Measurements from ENCODE around the gene RMRP. TPM values are rescaled to one million over a fixed set of nuclear protein-coding genes. Genes with fewer than 3 reads are reported as not detected.
"Not testable (repeated sequence)": the region's sequence is repeated elsewhere in the genome, so short reads cannot be mapped to it uniquely, and the experiment has no call there.

Gene RMRP
- total and polyA plus RNA-seq, 9 donors, result 19,485 TPM; not detected in 8

GRCh38 chr9:35645736-35646135, 12.1 kb downstream of the RMRP start:
- H3K27me3 ChIP-seq (ENCODE audit: control insufficient read depth, insufficient read depth, low read length); H3K36me3 ChIP-seq (ENCODE audit: control insufficient read depth, insufficient read depth, low read length); H3K9me3 ChIP-seq (replicated peaks; ENCODE audit: control insufficient read depth, low read depth, low read length); DNase-seq: not testable (repeated sequence)
- Histone ChIP-seq H3K4me1 (ENCODE audit: control insufficient read depth, insufficient read depth, low read length) (peaks cover 30% of the 10 kb centered on the region), H3K27ac (ENCODE audit: low read length) (peak overlapping the region; percentile 94), H3K4me3 (ENCODE audit: low read length) (peak overlapping the region; percentile 55)
- WGBS (ENCODE audit: insufficient coverage), result 11% methylated on average over 6 of the region's 10 CpGs

GRCh38 chr9:35643046-35643445, 14.8 kb downstream of the RMRP start:
- no peaks in the 10 kb centered on the region for H3K9me3 ChIP-seq (replicated peaks; ENCODE audit: control insufficient read depth, low read depth, low read length)
- H3K36me3 ChIP-seq (ENCODE audit: control insufficient read depth, insufficient read depth, low read length), result no peaks in the 10 kb centered on the region
- H3K27me3 ChIP-seq (ENCODE audit: control insufficient read depth, insufficient read depth, low read length), result no peaks in the 10 kb centered on the region
- H3K4me1 ChIP-seq (ENCODE audit: control insufficient read depth, insufficient read depth, low read length), result peaks cover 12% of the 10 kb centered on the region
- no peak overlapping the region for H3K4me3 ChIP-seq (ENCODE audit: low read length)
- H3K27ac ChIP-seq (ENCODE audit: low read length), result no peak overlapping the region
- no peak for DNase-seq
- WGBS (ENCODE audit: insufficient coverage), result 88% methylated on average over 12 of the region's 12 CpGs

GRCh38 chr9:35641478-35641877, 16.3 kb downstream of the RMRP start:
- H3K27ac ChIP-seq (ENCODE audit: low read length); H3K4me1 ChIP-seq (ENCODE audit: control insufficient read depth, insufficient read depth, low read length); H3K9me3 ChIP-seq (replicated peaks; ENCODE audit: control insufficient read depth, low read depth, low read length); H3K4me3 ChIP-seq (ENCODE audit: low read length); H3K36me3 ChIP-seq (ENCODE audit: control insufficient read depth, insufficient read depth, low read length); DNase-seq; H3K27me3 ChIP-seq (ENCODE audit: control insufficient read depth, insufficient read depth, low read length): not testable (repeated sequence)
- WGBS (ENCODE audit: insufficient coverage), result no CpG with 5 or more reads among the region's 3 CpGs

DNA sequence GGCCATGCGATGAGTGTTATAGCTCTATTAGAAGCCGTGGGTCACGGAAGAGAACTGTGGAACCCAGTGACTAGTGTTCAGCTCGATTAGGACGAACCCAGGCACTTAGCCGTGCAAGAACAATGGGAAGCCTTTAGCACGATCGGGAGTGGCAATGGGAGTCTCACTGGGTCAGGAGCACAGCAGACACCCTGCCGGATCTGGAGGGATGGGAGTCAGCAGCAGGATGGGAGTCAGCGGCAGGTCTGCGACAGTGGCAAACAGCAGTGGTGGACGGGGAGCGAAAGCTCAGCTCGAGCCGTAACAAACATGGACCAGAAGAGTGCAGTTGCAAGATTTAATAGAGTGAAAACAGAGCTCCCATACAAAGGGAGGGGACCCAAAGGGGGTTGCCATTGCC, 17.4 kb downstream of the RMRP start:
- not testable (repeated sequence) for H3K4me3 ChIP-seq (ENCODE audit: low read length); H3K9me3 ChIP-seq (replicated peaks; ENCODE audit: control insufficient read depth, low read depth, low read length); DNase-seq; H3K27me3 ChIP-seq (ENCODE audit: control insufficient read depth, insufficient read depth, low read length); H3K36me3 ChIP-seq (ENCODE audit: control insufficient read depth, insufficient read depth, low read length); H3K27ac ChIP-seq (ENCODE audit: low read length); H3K4me1 ChIP-seq (ENCODE audit: control insufficient read depth, insufficient read depth, low read length)
- 94% methylated on average over 15 of the region's 15 CpGs for WGBS (ENCODE audit: insufficient coverage)

GRCh38 chr9:35639631-35640030, 18.2 kb downstream of the RMRP start:
- Histone ChIP-seq H3K36me3 (ENCODE audit: control insufficient read depth, insufficient read depth, low read length) (no peaks in the 10 kb centered on the region), H3K27ac (ENCODE audit: low read length) (no peak overlapping the region), H3K4me1 (ENCODE audit: control insufficient read depth, insufficient read depth, low read length) (no peaks in the 10 kb centered on the region), H3K27me3 (ENCODE audit: control insufficient read depth, insufficient read depth, low read length) (no peaks in the 10 kb centered on the region), H3K9me3 (replicated peaks; ENCODE audit: control insufficient read depth, low read depth, low read length) (no peaks in the 10 kb centered on the region), H3K4me3 (ENCODE audit: low read length) (no peak overlapping the region)
- whole genome bisulfite sequencing (ENCODE audit: insufficient coverage), result no CpG with 5 or more reads among the region's 1 CpG
- DNase-seq, result no peak

- not testable (repeated sequence) for H3K27ac ChIP-seq (ENCODE audit: low read length); H3K4me1 ChIP-seq (ENCODE audit: control insufficient read depth, insufficient read depth, low read length)
- WGBS (ENCODE audit: insufficient coverage), result no CpG with 5 or more reads among the region's 1 CpG
Measured at GRCh38 chr9:35639225-35639624, 18.6 kb downstream of the RMRP start.

DNA sequence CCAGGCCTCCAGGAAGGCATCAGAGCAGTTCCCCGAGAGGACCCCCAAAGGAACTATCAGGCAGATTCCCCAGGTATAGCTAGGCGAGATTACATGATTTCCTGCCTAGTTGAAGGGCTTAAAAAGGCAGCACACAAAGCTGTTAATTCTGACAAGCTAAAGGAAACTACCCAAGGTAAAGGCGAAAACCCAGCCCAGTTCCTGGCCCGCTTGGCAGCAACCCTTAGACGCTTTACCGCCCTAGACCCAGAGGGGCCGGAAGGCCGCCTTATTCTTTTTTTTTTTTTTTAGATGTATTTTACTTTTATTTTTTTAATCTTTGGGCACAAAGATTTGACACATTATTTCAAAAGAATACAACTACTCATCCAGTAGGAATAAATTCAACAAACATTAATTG, 19.1 kb downstream of the RMRP start:
- not testable (repeated sequence) for H3K27me3 ChIP-seq (ENCODE audit: control insufficient read depth, insufficient read depth, low read length); DNase-seq; H3K9me3 ChIP-seq (replicated peaks; ENCODE audit: control insufficient read depth, low read depth, low read length); H3K27ac ChIP-seq (ENCODE audit: low read length); H3K36me3 ChIP-seq (ENCODE audit: control insufficient read depth, insufficient read depth, low read length); H3K4me3 ChIP-seq (ENCODE audit: low read length); H3K4me1 ChIP-seq (ENCODE audit: control insufficient read depth, insufficient read depth, low read length)
- WGBS (ENCODE audit: insufficient coverage), result 17% methylated on average over 1 of the region's 8 CpGs

More at GRCh38 chr9:35639225-35639624, 18.6 kb downstream of the RMRP start:
- DNase-seq; H3K27me3 ChIP-seq (ENCODE audit: control insufficient read depth, insufficient read depth, low read length); H3K9me3 ChIP-seq (replicated peaks; ENCODE audit: control insufficient read depth, low read depth, low read length); H3K4me3 ChIP-seq (ENCODE audit: low read length); H3K36me3 ChIP-seq (ENCODE audit: control insufficient read depth, insufficient read depth, low read length): not testable (repeated sequence)

DNA sequence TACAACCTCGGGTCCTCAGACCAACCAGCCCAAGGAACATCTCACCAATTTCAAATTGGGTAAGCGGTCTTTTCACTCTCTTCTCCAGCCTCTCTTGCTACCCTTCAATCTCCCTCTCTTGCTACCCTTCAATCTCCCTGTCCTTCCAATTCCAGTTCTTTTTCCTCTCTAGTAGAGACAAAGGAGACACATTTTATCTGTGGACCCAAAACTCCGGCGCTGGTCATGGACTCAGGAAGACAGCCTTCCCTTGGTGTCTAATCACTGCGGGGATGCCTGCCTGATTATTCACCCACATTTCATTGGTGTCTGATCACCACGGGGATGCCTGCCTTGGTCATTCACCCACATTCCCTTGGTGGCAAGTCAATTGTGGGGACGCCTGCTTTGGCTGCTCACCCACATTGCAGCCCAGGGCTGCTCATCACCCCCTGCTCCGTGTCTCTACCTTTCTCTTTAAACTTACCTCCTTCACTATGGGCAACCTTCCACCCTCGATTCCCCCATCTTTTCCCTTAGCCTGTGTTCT, 20.3 kb downstream of the RMRP start:
- not testable (repeated sequence) for H3K9me3 ChIP-seq (replicated peaks; ENCODE audit: control insufficient read depth, low read depth, low read length); H3K27me3 ChIP-seq (ENCODE audit: control insufficient read depth, insufficient read depth, low read length); DNase-seq; H3K4me3 ChIP-seq (ENCODE audit: low read length); H3K27ac ChIP-seq (ENCODE audit: low read length); H3K4me1 ChIP-seq (ENCODE audit: control insufficient read depth, insufficient read depth, low read length); H3K36me3 ChIP-seq (ENCODE audit: control insufficient read depth, insufficient read depth, low read length)
- WGBS (ENCODE audit: insufficient coverage), result 90% methylated on average over 9 of the region's 9 CpGs

GRCh38 chr9:35636877-35637246, 21.0 kb downstream of the RMRP start:
- H3K4me3 ChIP-seq (ENCODE audit: low read length); DNase-seq; H3K4me1 ChIP-seq (ENCODE audit: control insufficient read depth, insufficient read depth, low read length); H3K27me3 ChIP-seq (ENCODE audit: control insufficient read depth, insufficient read depth, low read length); H3K36me3 ChIP-seq (ENCODE audit: control insufficient read depth, insufficient read depth, low read length); H3K27ac ChIP-seq (ENCODE audit: low read length); H3K9me3 ChIP-seq (replicated peaks; ENCODE audit: control insufficient read depth, low read depth, low read length): not testable (repeated sequence)
- 95% methylated on average over 5 of the region's 6 CpGs for WGBS (ENCODE audit: insufficient coverage)

- WGBS (ENCODE audit: insufficient coverage), result 84% methylated on average over 6 of the region's 9 CpGs
- Histone ChIP-seq H3K27ac (ENCODE audit: low read length) (peak overlapping the region; percentile 29), H3K9me3 (replicated peaks; ENCODE audit: control insufficient read depth, low read depth, low read length) (no peaks in the 10 kb centered on the region), H3K4me3 (ENCODE audit: low read length) (no peak overlapping the region), H3K27me3 (ENCODE audit: control insufficient read depth, insufficient read depth, low read length) (no peaks in the 10 kb centered on the region), H3K36me3 (ENCODE audit: control insufficient read depth, insufficient read depth, low read length) (no peaks in the 10 kb centered on the region), H3K4me1 (ENCODE audit: control insufficient read depth, insufficient read depth, low read length) (no peaks in the 10 kb centered on the region)
- peak; percentile 62 for DNase-seq
Measured at GRCh38 chr9:35636135-35636876, 21.5 kb downstream of the RMRP start.

DNA sequence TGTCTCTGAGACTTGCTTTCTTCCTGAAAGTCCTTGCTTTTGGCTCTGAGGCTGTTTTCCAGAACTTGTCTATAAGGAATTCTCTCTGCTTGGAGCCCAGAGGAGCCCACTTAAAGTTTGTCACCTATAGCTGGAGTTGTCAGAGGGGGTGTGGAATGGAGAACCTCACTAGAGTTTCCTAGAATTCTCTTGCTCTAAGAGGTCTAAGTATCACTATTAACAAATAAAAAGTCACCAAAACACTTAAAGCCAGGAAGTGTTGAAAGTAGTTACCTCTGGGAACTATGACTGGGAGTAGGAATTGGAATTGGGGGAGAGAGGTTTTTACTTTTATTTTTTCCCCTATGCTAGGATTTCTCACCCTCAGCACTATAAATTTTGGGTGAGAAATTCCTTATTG, 22.1 kb downstream of the RMRP start:
- no peak overlapping the region for H3K27ac ChIP-seq (ENCODE audit: low read length)
- no peaks in the 10 kb centered on the region for H3K9me3 ChIP-seq (replicated peaks; ENCODE audit: control insufficient read depth, low read depth, low read length)
- no peak for DNase-seq
- no peaks in the 10 kb centered on the region for H3K27me3 ChIP-seq (ENCODE audit: control insufficient read depth, insufficient read depth, low read length)
- H3K4me1 ChIP-seq (ENCODE audit: control insufficient read depth, insufficient read depth, low read length), result no peaks in the 10 kb centered on the region
- H3K4me3 ChIP-seq (ENCODE audit: low read length), result no peak overlapping the region
- no peaks in the 10 kb centered on the region for H3K36me3 ChIP-seq (ENCODE audit: control insufficient read depth, insufficient read depth, low read length)

Data from muscle of leg (tissue), 11 donors.